Mucosa of descending colon (tissue), 3 donors: ENCODE results near the gene ITGA7. TPM values are rescaled to one million over a fixed set of nuclear protein-coding genes. Genes with fewer than 3 reads are reported as not detected.

ENCODE experiments used
- ATAC-seq: fragments of 200-7000 bp; cut with Tn5 transposase; one replicate; pipeline ENCODE4 v1.9.1; 2020; ENCODE audit warnings: mild to moderate bottlenecking, moderate library complexity
- DNase-seq, 3 donors: peaks; one replicate each; pipeline ENCODE4 v3.0.0-alpha.2; 2020
- H3K36me3 ChIP-seq: fragments of 200-600 bp; one replicate; pipeline ENCODE4 v1.8.0; 2021; ENCODE audit warnings: low read depth, mild to moderate bottlenecking
- H3K4me1 ChIP-seq: fragments of 200-600 bp; one replicate; pipeline ENCODE4 v1.8.0; 2021; ENCODE audit warnings: low read depth, mild to moderate bottlenecking
- H3K4me3 ChIP-seq: fragments of 200-600 bp; one replicate; pipeline ENCODE4 v1.8.0; 2021; ENCODE audit warnings: mild to moderate bottlenecking
- H3K9me3 ChIP-seq: fragments of 200-600 bp; one replicate; pipeline ENCODE4 v1.8.0; 2021; ENCODE audit warnings: mild to moderate bottlenecking
- intact Hi-C, 2 donors: fragments of 100-400 bp; cut with DNase I in 1 of 2; cut with micrococcal nuclease in 1 of 2; formaldehyde crosslinking; loops; one replicate each; pipeline versions ENCODE4 v1.11.0 to v1.11.1; 2022; cut with DNase I, micrococcal nuclease
- total RNA-seq, 3 donors: library from RNA; stranded (reverse); fragmentation: NEBNext Ultra II Directional in 2 of 3; extraction: Animal tissue kit (Norgen Biotek cat#: 25700) in 2 of 3; gene quantifications; one replicate each; pipeline versions ENCODE4 v1.2.1 to v1.2.4, GENCODE V29; 2021 to 2023
- TF ChIP-seq, protein P1 (sequence below): fragments of 200-600 bp; IDR thresholded peaks from one replicate; pipeline ENCODE4 v1.8.0; 2022; ENCODE audit warnings: antibody characterized with exemption, mild to moderate bottlenecking
- donor health status: DM: no; HTN: no; CAD: no; lungs with moderate emphysema.
- donor health status: DM: no; HTN: no; CAD: no.
- donor health status: DM: no; HTN: yes; CAD: no.

The ITGA7 gene
- total RNA-seq, 3 donors from 2014 or later = 16.5 to 449 (median 46.0) TPM

DNA sequence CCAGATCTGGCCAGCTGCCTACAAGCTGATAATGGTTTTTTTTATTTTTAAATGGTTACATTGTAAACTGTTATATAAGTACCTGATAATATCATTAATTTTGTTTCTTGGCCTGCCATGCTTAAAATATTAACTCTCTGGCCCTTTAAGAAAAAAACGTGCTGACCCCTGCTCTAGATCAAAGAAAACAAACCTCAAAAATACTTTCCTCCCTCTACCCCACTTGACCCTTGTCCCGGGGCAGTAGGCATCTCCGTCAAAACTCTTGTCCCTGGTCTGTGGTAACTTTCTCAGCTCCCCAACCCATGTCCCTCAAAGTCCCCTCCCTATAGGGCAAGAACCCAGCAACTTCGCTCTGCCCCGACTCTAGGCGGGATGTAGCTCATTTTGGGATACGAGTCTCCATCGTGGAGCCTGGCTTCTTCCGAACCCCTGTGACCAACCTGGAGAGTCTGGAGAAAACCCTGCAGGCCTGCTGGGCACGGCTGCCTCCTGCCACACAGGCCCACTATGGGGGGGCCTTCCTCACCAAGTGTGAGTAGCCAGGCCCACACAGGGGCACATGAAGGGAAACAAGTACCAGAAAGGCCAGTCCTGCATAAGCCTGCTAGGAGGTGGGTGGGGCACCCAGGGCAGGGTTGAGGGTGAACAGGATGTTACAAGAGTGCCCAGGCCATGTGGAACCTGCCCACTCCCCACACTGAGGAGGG lies 16.0 kb upstream of the ITGA7 start:
- Histone ChIP-seq H3K4me1 (peaks cover 68% of the 10 kb centered on the region), H3K4me3 (no peak overlapping the region), H3K36me3 (no peaks in the 10 kb centered on the region), H3K9me3 (no peaks in the 10 kb centered on the region)
- intact Hi-C loops = no loop called here
- ATAC-seq (no peak), DNase-seq (no peak)
- TF ChIP-seq, protein P1, sequence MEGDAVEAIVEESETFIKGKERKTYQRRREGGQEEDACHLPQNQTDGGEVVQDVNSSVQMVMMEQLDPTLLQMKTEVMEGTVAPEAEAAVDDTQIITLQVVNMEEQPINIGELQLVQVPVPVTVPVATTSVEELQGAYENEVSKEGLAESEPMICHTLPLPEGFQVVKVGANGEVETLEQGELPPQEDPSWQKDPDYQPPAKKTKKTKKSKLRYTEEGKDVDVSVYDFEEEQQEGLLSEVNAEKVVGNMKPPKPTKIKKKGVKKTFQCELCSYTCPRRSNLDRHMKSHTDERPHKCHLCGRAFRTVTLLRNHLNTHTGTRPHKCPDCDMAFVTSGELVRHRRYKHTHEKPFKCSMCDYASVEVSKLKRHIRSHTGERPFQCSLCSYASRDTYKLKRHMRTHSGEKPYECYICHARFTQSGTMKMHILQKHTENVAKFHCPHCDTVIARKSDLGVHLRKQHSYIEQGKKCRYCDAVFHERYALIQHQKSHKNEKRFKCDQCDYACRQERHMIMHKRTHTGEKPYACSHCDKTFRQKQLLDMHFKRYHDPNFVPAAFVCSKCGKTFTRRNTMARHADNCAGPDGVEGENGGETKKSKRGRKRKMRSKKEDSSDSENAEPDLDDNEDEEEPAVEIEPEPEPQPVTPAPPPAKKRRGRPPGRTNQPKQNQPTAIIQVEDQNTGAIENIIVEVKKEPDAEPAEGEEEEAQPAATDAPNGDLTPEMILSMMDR = no peak

DNA sequence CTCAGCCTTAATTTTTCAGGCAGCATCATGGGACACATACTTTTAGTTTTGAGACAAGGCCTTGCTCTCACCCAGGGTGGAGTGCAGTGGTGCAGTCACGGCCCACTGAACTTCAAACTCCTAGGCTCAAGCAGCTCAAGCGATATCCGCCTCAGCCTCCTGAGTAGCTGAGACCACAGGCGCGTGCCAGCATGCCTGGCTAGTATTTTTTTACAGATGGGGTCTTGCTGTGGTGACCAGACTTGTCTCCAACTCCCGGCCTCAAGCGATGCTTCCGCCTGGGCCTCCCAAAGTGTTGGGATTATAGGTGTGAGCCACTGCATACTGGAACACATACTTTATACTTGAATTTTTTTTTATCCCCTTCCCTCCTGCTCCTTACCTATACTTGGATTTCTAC lies 15.2 kb upstream of the ITGA7 start:
- TF ChIP-seq, protein P1 = no peak
- H3K36me3 ChIP-seq = no peaks in the 10 kb centered on the region
- ATAC-seq = no peak
- H3K9me3 ChIP-seq = no peaks in the 10 kb centered on the region
- intact Hi-C loops = no loop called here
- H3K4me1 ChIP-seq = peaks cover 71% of the 10 kb centered on the region
- no peak overlapping the region for H3K4me3 ChIP-seq
- DNase-seq = no peak

GRCh38 chr12:55721601-55722213 lies 14.0 kb upstream of the ITGA7 start:
- no peaks in the 10 kb centered on the region for H3K36me3 ChIP-seq
- ATAC-seq (no peak), DNase-seq (peak in 1 of 3 donors; percentile 66)
- H3K4me3 ChIP-seq = no peak overlapping the region
- intact Hi-C loops = no loop called here
- TF ChIP-seq, protein P1 = no peak
- H3K4me1 ChIP-seq = peaks cover 74% of the 10 kb centered on the region
- H3K9me3 ChIP-seq = no peaks in the 10 kb centered on the region

DNA sequence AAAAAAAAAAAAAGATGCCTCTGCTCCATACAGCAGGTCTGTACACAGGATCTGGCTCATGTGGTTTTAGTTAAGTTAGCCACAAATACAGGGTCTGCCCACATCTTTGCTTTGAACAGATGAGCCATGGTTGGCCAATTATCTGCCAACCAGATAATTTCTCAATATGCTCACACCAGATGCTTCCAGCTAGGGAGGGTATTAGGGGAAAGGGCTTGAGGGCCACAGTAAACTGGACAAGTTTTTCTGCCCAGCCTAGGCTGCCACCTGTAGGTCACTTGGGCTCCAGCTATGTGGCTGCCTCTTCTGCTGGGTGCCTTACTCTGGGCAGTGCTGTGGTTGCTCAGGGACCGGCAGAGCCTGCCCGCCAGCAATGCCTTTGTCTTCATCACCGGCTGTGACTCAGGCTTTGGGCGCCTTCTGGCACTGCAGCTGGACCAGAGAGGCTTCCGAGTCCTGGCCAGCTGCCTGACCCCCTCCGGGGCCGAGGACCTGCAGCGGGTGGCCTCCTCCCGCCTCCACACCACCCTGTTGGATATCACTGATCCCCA lies 13.3 kb upstream of the ITGA7 start:
- H3K4me1 ChIP-seq = peaks cover 72% of the 10 kb centered on the region
- TF ChIP-seq, protein P1 = peak; percentile 52
- H3K4me3 ChIP-seq = no peak overlapping the region
- ATAC-seq = peak; percentile 60
- no peaks in the 10 kb centered on the region for H3K36me3 ChIP-seq
- peak; percentile 79 to 82 (median 81) for DNase-seq
- intact Hi-C loops = no loop called here
- no peaks in the 10 kb centered on the region for H3K9me3 ChIP-seq

DNA sequence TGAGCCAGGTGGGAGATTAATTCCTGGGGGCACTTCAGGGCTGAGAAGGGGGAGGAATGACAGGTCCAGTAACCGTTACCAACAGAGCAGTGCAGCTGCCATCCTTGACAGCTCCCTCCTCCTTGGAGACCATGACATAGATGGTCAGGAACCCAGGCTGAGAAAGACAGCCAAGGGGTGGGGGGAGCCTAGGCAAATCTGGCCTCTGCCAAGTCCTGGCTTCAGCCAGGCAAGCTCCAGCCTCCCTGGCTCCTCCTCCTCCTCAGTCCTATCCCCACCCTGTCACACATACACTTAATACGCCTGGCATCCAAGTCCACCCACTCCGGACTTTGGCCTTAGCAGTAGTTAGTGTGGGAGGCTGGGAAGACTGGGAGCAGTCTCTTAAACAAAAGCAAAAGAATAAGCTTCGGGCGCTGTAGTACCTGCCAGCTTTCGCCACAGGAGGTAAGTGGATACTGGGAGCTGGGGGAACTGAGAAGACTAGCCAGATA lies 12.4 kb upstream of the ITGA7 start, which contains the start of gene RDH5:
TSS of gene RDH5 (plus strand) at position 323 of the 494 bp plus-strand sequence. CDS start 792 bp downstream, outside the sequence.
- peak; percentile 76 for ATAC-seq

More for the DNA sequence above, 12.4 kb upstream of the ITGA7 start, which contains the start of gene RDH5:
- Histone ChIP-seq H3K36me3 (no peaks in the 10 kb centered on the region), H3K4me1 (peaks cover 76% of the 10 kb centered on the region), H3K9me3 (no peaks in the 10 kb centered on the region), H3K4me3 (no peak within 1 kb of the TSS)
- peak; percentile 83 to 92 (median 88) for DNase-seq
- TF ChIP-seq, protein P1 = no peak
- intact Hi-C loops = no loop called here
